Inferior parietal cortex (tissue), 1 donor: ENCODE results near the gene SDF2L1.
A peak's percentile ranks its signal among the peaks of the same experiment; 100 is the strongest.
"Not testable (repeated sequence)": the region's sequence is repeated elsewhere in the genome, so short reads cannot be mapped to it uniquely, and the experiment has no call there.

Experiments used
- DNase-seq: peaks from one replicate; pipeline ENCODE4 v3.0.0-alpha.2; 2016; ENCODE audit errors: extremely low spot score

The SDF2L1 gene

DNA sequence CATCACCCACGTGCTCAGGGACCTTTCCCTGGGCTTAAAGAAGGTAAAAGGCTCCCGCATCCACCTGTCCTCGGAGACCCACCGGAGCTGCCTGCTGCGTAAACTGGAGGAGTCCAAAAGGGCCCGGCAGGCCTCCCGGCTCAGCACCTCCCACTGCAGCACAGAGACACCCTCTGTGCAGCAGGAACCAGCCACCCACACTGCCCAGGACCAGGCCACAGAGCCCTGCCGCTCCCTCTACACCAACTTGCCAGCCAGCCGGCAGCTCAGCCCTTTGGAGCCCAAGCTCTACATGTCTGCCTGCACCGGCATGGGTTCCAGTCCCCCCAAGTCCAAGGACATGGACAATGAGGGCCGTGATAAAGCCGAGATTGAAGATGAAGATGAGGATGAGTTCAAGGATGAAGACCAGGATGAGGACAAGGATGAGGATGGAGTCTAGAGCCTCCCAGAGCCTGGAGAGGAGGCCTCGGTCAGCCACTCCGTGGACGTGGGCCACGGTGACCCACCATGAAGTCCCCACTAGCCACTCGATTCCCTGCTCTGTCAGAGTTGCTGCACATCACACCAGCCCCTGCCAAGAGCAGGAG lies 5.4 kb upstream of the SDF2L1 start:
- DNase-seq: no peak

- not testable (repeated sequence) for DNase-seq
Measured at GRCh38 chr22:21637450-21637849, 4.7 kb upstream of the SDF2L1 start.

DNA sequence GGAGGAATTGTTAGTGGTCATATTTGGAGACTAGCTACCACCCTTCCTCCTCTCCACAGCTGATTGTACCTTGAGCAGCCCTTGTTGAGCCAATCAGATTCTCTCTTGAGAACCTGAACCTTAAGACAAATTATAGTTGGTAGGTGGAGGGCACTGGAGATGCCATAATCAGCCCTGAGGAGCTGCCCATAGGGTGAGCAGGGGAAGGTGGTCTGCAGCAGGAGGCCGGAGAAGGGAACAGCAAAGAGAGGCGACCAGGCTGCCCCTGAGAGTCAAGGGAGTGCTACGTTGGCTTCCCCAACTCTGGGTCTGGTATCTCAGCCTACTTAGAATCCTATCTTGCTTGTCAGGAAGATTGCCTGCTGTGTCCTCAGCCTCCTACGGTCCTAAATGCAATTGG lies 2.7 kb upstream of the SDF2L1 start:
- DNase-seq: no peak

DNA sequence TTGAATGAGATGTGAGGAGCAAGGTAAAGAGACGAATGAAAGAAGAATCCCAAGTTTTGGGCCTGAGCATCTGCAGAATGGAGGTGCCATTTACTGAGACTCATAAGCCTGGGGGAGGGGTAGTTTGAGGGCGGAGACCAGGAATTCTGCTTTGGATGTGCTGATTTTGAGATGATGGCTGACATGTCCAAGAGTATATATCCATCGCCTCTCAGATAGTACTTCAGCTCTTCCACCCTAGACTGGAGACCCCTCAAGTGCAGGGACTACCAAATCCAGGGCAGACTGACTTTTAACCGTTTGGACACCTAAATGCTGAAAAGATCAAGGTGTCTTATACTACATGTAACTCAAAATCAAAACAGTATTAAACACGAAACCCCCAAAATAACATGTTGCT lies 1.3 kb upstream of the SDF2L1 start:
- no peak for DNase-seq

GRCh38 chr22:21641417-21641788 lies 699 bp upstream of the SDF2L1 start:
- peak; percentile 70 for DNase-seq

DNA sequence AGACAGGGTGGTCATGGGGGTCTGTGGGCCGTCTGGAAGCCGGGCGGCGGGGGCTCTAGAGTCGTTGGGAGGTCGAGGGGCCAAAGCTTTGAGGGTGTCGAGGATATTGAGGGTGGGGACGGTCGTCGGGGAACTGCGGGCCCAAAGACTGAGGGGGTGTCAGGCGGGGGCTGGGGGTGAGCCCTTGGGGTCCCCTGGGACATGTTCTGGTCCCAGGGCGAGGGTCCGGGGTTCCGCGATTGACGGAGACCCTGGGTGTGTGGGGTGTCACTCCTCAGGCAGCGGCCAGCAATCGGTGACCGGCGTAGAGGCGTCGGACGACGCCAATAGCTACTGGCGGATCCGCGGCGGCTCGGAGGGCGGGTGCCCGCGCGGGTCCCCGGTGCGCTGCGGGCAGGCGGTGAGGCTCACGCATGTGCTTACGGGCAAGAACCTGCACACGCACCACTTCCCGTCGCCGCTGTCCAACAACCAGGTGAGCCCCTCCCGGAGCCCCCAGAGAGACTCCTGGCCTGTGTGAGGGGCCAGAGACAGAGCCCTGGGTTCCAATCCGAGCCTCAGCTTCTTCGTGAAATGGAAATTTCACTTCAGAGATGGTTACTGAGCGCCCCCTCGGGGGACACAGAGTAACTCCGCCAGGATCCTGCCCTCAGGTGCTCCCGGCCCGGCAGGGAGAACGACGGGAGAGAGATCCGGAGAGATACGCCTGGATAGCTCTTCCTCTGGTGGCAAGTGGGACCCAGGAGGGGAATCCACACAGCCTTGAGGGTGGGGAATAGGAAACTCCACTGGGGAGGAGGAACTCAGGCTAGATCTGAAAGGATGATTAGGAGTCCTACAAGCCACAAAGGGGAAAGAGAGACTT lies 714 bp downstream of the SDF2L1 start:
- DNase-seq: peak; percentile 77

DNA sequence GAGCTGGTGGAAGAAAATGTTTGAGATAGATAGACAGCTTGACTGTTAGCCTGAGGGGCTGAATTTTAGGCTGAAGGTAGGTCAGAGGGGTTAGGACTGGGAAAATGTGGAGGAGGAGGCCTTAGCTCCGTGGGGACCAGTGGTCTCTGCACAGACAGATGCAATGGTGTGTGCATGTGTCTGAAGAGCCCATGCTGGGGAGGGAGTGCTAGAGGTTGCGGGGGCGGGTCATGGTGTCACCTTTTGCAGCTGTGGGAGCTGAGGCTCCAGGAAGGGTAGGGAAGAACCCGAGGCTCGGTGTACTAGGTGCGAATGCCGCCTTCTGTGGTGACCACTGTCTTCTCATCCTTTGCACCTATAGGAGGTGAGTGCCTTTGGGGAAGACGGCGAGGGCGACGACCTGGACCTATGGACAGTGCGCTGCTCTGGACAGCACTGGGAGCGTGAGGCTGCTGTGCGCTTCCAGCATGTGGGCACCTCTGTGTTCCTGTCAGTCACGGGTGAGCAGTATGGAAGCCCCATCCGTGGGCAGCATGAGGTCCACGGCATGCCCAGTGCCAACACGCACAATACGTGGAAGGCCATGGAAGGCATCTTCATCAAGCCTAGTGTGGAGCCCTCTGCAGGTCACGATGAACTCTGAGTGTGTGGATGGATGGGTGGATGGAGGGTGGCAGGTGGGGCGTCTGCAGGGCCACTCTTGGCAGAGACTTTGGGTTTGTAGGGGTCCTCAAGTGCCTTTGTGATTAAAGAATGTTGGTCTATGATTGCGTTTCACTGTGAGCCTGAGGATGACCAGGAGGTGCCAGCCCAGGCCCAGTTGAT lies 1.6 kb downstream of the SDF2L1 start:
- no peak for DNase-seq

DNA sequence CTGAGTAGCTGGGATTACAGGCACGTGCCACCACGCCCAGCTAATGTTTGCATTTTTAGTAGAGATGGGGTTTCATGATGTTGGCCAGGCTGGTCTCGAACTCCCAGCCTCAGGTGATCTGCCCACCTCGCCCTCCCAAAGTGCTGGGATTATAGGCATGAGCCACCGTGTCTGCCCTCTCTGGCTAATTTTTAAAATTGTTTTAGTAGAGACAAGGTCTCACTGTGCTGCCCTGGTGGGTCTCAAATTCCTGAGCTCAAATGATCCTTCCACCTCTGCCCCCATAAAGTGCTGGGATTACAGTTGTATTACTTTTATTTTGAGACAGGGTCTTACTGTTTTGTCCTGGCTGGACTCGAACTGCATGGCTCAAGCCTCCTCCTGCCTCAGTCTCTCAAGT lies 3.4 kb downstream of the SDF2L1 start:
- DNase-seq: not testable (repeated sequence)

GRCh38 chr22:21646608-21647590 lies 4.8 kb downstream of the SDF2L1 start:
- DNase-seq: peak; percentile 96

DNA sequence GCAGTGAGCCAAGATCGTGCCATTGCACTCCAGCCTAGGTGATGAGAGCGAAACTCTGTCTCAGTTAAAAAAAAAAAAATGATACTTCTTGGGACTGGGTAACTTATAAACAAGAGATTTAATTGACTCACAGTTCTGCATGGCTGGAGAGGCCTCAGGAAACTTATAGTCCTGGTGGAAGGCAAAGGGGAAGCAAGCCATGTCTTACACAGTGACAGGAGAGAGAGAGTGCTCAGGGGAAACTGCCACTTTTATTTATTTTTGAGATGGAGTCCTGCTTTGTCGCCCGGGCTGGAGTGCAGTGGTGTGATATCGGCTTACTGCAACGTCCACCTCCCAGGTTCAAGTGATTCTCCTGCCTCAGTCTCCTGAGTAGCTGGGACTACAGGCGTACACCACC lies 8.2 kb downstream of the SDF2L1 start:
- no peak for DNase-seq

DNA sequence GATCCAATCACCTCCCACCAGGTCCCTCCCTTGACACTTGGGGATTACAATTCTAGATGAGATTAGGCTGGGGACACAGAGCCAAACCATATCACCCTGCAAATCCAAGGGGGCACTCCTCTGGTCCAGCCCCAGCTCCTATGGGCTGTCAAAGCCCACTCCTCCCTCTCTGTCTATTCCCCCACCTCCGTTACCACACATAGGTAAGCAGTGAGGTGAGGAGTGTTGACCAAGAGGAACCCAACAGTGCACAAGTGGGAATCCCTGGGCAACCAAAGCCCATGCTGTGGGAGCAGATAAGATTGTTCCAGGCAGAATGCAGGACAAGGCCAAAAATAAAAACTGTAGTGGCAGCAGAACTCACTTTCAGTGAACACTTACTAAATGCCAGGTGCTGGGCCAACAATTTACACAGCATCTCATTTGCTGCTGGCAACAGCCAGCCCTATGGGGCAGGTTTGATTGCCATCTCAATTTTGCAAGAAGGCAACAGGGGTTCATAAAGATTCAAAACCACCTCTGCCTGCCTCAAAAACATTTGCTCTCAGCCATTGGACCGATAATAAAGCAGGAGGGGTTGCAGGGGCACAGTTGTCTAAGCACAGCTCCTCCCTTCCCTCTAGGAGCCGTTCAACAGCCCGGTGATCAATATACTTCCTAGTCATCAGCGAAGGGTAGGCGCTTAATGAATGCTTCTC lies 8.9 kb downstream of the SDF2L1 start:
- no peak for DNase-seq

DNA sequence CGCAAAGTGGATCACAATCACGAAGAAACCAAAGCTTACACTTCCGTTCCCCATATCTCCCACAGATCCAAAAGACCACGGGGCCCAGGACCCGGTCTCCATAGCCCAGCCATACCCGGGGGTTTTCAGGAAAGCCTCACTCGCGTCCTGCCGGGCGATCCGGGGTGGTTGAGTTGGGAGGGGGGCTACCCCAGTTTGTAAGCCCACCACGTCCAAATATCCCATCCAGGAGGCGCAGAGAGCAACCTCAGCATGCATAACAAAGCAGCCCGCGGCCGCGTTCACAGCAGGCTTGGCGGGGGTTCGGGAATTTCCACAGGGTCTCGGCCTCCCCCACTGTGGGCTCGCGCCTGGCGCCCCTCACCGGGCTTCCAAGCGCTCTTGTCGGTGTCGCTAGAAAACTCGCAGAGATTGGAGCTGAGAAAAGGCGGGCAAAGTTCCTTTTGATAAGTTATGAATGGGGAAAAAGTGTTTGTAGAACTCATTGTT lies 9.5 kb downstream of the SDF2L1 start:
- DNase-seq: no peak

- DNase-seq: peak; percentile 92
Measured at GRCh38 chr22:21652010-21652546, 10.0 kb downstream of the SDF2L1 start.

DNA sequence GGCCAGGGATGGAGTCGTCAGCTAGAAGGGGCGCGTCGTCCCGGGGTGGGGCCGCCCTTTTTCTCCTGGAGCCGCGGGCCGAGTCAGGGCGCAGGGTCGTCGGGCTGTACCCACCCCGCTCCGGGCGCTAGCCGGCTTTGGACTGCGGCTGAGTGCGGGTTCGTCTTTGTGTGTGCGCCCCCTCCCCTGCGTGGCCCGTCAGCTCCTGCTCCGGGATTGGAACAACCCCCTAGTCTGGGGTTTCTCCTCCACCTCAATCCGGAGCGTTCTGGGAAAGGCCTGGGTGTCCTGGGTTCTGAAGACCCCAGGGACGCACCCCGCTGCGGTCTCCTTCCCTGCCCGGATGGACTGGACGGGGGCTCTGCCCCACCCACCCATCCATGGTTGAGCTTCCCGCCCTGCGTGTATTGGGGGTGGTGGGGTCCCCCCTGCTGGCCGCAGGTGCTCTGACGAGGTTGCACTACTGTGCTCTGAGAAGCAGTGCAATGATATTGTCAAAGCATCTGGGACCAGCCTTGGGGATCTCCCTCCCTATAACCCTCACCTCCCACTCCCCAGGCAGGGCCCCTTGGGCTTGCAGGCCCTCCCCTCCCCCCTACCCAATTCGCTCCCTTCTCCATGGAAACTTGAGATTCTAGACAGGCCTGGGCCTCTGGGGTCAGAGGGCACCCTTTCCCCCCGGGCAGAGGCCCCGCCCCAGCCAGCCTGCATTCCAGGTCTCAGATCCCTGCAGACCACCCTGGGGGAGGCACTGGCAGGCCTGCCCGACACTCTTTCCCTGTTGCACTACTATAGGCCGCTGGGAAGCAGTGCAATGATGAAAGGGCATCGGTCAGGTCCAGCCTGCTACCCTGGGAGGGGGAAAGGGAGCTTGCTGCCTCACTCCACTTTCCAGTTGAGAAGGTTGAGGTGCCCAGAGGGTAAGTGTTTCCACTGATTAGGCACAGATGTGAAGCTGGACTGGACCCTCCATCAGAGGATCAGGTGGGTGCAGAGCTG lies 10.7 kb downstream of the SDF2L1 start:
- DNase-seq: no peak

GRCh38 chr22:21657020-21657359 lies 14.9 kb downstream of the SDF2L1 start:
- DNase-seq: no peak

DNA sequence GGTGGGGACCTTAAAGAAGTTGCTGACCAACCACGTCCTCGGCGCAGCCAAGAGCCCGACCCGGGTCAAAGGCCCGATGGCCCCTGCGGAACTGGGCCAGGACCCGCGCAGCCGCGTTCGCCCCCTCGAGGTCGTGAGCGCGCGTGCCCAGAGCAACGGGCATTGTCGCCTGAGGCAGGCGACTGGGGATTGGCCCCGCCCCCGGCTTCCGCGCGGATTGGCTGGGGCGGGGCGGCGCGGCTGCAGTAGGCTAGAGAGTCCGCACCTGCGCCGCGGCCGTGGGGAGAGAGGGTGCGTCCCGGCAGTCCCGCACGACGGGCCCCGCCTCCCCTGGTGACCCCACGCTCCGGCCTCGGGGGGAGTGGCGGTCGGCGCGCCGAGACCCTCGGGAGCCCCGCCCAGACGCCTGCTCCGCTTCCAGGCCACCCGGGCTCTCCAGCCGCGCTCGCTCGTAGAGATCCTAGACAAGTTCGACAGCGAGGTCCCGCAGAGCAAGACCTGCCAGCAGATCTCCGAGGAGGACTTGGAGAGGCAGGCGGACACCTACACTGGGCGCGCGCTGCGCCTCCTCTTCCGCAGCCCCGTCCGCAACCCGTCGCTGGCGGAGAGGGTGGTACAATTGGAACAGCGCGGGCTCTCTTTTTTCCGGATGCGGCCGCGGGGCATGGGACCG lies 15.4 kb downstream of the SDF2L1 start:
- peak; percentile 78 for DNase-seq

DNA sequence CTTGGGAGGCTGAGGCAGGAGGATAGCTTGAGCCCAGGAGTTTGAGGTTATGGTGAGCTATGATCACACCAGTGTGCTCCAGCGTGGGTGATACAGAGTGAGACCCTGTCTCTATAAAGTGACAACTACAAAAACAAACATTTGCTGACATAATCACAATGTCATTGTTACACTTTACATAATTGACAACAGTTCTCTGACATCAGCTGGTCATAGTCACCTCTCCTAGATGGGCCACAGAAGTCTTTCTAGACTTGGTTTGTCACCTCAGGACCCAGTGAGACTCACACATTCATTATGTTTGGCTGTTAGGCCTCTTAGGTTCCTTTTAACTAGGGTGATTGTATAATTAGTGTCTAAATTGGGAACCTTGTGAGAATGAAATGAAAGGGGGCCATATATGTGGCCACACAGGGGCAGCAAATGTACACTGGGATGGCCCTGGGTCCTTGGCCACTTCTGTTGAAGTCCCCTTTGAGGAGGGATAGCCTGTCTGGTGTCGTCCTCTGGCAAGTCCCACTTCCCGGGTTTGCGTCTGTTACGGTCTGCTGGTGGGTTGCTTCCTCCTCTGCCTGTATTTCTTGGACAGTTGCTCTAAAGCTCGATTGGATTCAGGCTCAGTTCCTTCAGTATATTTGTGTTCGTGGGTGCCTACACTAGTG lies 17.9 kb downstream of the SDF2L1 start:
- no peak for DNase-seq

DNA sequence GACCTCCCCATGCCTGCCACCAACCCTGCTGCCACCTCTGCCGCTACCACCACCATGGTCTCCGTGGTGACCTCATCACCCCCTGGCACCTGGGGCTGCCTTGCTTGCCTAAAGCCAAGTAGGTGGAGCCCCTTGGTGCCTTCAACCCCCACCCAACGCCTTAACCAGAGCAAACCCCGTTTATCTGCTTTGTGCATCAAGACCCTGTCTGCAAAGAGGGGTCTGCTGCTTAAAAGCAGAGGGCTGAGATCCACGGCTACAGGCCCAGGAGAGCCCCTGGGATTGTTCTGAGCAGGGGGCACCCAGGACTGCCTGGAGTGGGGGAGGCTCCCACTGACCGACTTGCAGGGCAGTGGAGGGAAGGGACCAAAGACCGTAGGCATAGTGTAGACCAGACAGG lies 18.8 kb downstream of the SDF2L1 start:
- no peak for DNase-seq
